K562 (cell line): ENCODE results near the gene SENP1. TPM values are rescaled to one million over a fixed set of nuclear protein-coding genes. Genes with fewer than 3 reads are reported as not detected.

Experiments used
- BRD4 ChIP-seq: fragments of 200-600 bp; sonication (generic); IDR thresholded peaks from 2 replicates; pipeline ENCODE4 v1.6.1; 2017; ENCODE audit warnings: inconsistent platforms
- ESRRB ChIP-seq: fragments of 250-450 bp; sonication (Bioruptor Pico); IDR thresholded peaks from 2 replicates; pipeline ENCODE4 v1.5.0; 2020; ENCODE audit warnings: mild to moderate bottlenecking, moderate library complexity, borderline replicate concordance
- ETS2 ChIP-seq: IDR thresholded peaks from 2 replicates; pipeline ENCODE4 v1.6.1; 2016; ENCODE audit warnings: borderline replicate concordance, missing genetic modification characterization, mild to moderate bottlenecking, moderate library complexity, missing compliant biosample characterization; ENCODE audit not compliant: poor library complexity, severe bottlenecking
- FOSL1 ChIP-seq: fragments of 200-800 bp; sonication (Bioruptor generic); conservative IDR thresholded peaks from 2 replicates; pipeline ENCODE4 v1.6.1; 2016; ENCODE audit warnings: missing genetic modification characterization, missing compliant biosample characterization
- KAT2B ChIP-seq: IDR thresholded peaks from one replicate; pipeline ENCODE4 v1.6.1; 2012; ENCODE audit warnings: low read depth, mild to moderate bottlenecking, control low read depth, inconsistent platforms, low read length, moderate library complexity
- PTRF ChIP-seq: fragments of 450-650 bp; IDR thresholded peaks from 2 replicates; pipeline ENCODE4 v1.6.1; 2016; ENCODE audit warnings: mild to moderate bottlenecking, missing genetic modification characterization, missing compliant biosample characterization
- SNIP1 ChIP-seq: fragments of 450-650 bp; IDR thresholded peaks from 2 replicates; pipeline ENCODE4 v1.7.1; 2017; ENCODE audit warnings: low read depth, mild to moderate bottlenecking
- TCFL5 ChIP-seq: fragments of 250-450 bp; sonication (Bioruptor Pico); conservative IDR thresholded peaks from 2 replicates; pipeline ENCODE4 v1.6.1; 2021; ENCODE audit warnings: mild to moderate bottlenecking, moderate library complexity, matching md5 sums
- ZFPM2 ChIP-seq: fragments of 250-450 bp; sonication (Bioruptor Pico); IDR thresholded peaks from 2 replicates; pipeline ENCODE4 v1.5.1; 2022; ENCODE audit warnings: mild to moderate bottlenecking
- ZNF197 ChIP-seq: fragments of 200-800 bp; sonication (Bioruptor generic); IDR thresholded peaks from 2 replicates; pipeline ENCODE4 v1.6.1; 2016; ENCODE audit warnings: low read depth, missing genetic modification characterization, missing compliant biosample characterization
- polyA plus RNA-seq, 8 experiments: library from polyadenylated mRNA; depleted of rRNA in 4 of 8; stranded (reverse) in 5 of 8; unstranded in 3 of 8; fragments of >200 nt; fragmentation: Nextera tagmentation in 2 of 8; fragmentation: Illumina TruSeq in 1 of 8; extraction: Ambion mirVana in 2 of 8; extraction: Trizol in 1 of 8; gene quantifications; 2 replicates each; pipeline versions ENCODE4 v1.2.1 to v1.2.3, GENCODE V29; 2011 to 2014; ENCODE audit warnings: inconsistent platforms in 1 of 8, missing spikeins in 1 of 8
- total RNA-seq, 7 experiments: library from RNA; depleted of rRNA in 6 of 7; stranded (reverse); fragments of >200 nt in 6 of 7; fragmentation: Illumina TruSeq in 2 of 7; extraction: Trizol in 2 of 7; gene quantifications; 2 replicates each; pipeline versions ENCODE4 v1.2.1 to v1.2.3, GENCODE V29; 2011 to 2021; ENCODE audit warnings: low replicate concordance in 1 of 7
- TF ChIP-seq, protein P1 (sequence below): IDR thresholded peaks from 2 replicates; pipeline ENCODE4 v1.6.1; 2011; ENCODE audit not compliant: insufficient read length; ENCODE audit errors: extremely low read depth
- TF ChIP-seq, protein P2 (sequence below): fragments of 450-650 bp; formaldehyde crosslinking; IDR thresholded peaks from 2 replicates; pipeline ENCODE4 v1.4.0; 2020; ENCODE audit warnings: mild to moderate bottlenecking, moderate library complexity
- TF ChIP-seq, protein P3 (sequence below): fragments of 150-350 bp; IDR thresholded peaks from 2 replicates; pipeline ENCODE4 v1.6.1; 2014; ENCODE audit warnings: low read depth, mild to moderate bottlenecking, low read length, borderline replicate concordance
- TF ChIP-seq, protein P4 (sequence below): fragments of 250-450 bp; sonication (Bioruptor Pico); IDR thresholded peaks from 2 replicates; pipeline ENCODE4 v1.8.0; 2021; ENCODE audit warnings: moderate library complexity, mild to moderate bottlenecking, inconsistent platforms
- TF ChIP-seq, protein P5 (sequence below): fragments of 150-350 bp; conservative IDR thresholded peaks from 2 replicates; pipeline ENCODE4 v1.6.1; 2014; ENCODE audit warnings: low read length
- TF ChIP-seq, protein P6 (sequence below): sonication (generic); formaldehyde crosslinking; IDR thresholded peaks from 2 replicates; pipeline ENCODE4 v1.8.0; 2022; ENCODE audit warnings: mild to moderate bottlenecking, low read depth, missing genetic modification reagents

SENP1 gene
- total and polyA plus RNA-seq, 9 of the 15 experiments (the other 6 are each of a cell fraction or from before 2014, with no cell fraction given), result 15.5 to 59.0 (median 36.3) TPM

DNA sequence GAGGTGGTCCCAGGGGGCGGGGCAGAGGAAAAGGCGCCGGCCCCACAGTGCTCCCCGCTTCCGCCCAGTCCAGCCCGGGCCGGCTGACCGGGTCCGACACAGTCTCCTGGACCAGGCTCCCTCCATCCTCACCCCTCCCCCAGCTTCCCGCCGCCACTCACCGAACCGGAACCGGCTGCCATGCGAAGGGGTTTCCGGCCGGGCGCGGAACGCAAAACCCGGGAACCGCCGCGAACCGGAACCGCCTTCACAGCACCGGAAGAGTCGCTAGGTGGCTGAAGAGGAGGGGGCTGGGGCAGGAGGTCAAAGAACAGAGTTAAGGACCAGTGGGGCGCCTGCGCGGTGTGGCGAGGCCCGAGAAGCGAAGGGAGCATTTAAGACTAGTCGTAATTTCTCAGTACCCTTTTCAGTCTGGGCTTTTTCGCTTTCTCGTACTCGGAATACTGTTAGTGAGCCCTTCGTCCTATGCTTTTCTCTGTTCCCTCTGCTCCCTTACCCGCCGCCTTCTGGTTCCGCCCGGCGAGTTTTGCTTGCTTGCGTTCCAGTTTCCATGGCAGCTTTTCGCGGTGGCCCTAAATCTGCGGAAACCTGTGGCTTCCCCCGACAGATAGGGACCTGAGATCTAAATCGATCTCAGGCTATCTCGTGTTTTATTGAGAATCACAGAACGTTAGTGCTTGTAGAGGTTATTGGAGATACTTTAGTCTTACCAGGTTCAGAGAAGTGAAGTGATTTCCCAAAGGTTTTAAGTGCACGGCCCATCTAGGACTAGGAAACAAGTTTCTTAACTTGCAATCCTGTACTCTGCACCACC is at the start of gene SENP1 (continued):
- TF ChIP-seq BRD4, result peak; percentile 71; the same call in 1 of the 2 replicates
- no peak for TF ChIP-seq ZNF197
- no peak for TF ChIP-seq SNIP1
- TF ChIP-seq, protein P1, sequence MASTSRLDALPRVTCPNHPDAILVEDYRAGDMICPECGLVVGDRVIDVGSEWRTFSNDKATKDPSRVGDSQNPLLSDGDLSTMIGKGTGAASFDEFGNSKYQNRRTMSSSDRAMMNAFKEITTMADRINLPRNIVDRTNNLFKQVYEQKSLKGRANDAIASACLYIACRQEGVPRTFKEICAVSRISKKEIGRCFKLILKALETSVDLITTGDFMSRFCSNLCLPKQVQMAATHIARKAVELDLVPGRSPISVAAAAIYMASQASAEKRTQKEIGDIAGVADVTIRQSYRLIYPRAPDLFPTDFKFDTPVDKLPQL, result peak; percentile 35
- TF ChIP-seq ZFPM2, result no peak
- TF ChIP-seq, protein P2, sequence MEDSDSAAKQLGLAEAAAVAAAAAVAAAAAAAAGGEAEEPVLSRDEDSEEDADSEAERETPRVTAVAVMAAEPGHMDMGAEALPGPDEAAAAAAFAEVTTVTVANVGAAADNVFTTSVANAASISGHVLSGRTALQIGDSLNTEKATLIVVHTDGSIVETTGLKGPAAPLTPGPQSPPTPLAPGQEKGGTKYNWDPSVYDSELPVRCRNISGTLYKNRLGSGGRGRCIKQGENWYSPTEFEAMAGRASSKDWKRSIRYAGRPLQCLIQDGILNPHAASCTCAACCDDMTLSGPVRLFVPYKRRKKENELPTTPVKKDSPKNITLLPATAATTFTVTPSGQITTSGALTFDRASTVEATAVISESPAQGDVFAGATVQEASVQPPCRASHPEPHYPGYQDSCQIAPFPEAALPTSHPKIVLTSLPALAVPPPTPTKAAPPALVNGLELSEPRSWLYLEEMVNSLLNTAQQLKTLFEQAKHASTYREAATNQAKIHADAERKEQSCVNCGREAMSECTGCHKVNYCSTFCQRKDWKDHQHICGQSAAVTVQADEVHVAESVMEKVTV (CRISPR knock-in tag), result no peak
- TF ChIP-seq ESRRB (CRISPR knock-in tag), result no peak
- TF ChIP-seq, protein P3, sequence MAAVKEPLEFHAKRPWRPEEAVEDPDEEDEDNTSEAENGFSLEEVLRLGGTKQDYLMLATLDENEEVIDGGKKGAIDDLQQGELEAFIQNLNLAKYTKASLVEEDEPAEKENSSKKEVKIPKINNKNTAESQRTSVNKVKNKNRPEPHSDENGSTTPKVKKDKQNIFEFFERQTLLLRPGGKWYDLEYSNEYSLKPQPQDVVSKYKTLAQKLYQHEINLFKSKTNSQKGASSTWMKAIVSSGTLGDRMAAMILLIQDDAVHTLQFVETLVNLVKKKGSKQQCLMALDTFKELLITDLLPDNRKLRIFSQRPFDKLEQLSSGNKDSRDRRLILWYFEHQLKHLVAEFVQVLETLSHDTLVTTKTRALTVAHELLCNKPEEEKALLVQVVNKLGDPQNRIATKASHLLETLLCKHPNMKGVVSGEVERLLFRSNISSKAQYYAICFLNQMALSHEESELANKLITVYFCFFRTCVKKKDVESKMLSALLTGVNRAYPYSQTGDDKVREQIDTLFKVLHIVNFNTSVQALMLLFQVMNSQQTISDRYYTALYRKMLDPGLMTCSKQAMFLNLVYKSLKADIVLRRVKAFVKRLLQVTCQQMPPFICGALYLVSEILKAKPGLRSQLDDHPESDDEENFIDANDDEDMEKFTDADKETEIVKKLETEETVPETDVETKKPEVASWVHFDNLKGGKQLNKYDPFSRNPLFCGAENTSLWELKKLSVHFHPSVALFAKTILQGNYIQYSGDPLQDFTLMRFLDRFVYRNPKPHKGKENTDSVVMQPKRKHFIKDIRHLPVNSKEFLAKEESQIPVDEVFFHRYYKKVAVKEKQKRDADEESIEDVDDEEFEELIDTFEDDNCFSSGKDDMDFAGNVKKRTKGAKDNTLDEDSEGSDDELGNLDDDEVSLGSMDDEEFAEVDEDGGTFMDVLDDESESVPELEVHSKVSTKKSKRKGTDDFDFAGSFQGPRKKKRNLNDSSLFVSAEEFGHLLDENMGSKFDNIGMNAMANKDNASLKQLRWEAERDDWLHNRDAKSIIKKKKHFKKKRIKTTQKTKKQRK, result no peak
- TF ChIP-seq FOSL1, result peak; percentile 29; the same call in 1 of the 2 replicates
- TF ChIP-seq PTRF (tag), result no peak
- no peak for TF ChIP-seq KAT2B
- no peak for TF ChIP-seq TCFL5 (CRISPR knock-in tag)
- no peak for TF ChIP-seq ETS2 (tag)
- TF ChIP-seq, protein P4, sequence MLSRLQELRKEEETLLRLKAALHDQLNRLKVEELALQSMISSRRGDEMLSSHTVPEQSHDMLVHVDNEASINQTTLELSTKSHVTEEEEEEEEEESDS, result no peak
- TF ChIP-seq, protein P5, sequence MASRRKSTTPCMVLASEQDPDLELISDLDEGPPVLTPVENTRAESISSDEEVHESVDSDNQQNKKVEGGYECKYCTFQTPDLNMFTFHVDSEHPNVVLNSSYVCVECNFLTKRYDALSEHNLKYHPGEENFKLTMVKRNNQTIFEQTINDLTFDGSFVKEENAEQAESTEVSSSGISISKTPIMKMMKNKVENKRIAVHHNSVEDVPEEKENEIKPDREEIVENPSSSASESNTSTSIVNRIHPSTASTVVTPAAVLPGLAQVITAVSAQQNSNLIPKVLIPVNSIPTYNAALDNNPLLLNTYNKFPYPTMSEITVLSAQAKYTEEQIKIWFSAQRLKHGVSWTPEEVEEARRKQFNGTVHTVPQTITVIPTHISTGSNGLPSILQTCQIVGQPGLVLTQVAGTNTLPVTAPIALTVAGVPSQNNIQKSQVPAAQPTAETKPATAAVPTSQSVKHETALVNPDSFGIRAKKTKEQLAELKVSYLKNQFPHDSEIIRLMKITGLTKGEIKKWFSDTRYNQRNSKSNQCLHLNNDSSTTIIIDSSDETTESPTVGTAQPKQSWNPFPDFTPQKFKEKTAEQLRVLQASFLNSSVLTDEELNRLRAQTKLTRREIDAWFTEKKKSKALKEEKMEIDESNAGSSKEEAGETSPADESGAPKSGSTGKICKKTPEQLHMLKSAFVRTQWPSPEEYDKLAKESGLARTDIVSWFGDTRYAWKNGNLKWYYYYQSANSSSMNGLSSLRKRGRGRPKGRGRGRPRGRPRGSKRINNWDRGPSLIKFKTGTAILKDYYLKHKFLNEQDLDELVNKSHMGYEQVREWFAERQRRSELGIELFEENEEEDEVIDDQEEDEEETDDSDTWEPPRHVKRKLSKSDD, result no peak
- TF ChIP-seq, protein P6, sequence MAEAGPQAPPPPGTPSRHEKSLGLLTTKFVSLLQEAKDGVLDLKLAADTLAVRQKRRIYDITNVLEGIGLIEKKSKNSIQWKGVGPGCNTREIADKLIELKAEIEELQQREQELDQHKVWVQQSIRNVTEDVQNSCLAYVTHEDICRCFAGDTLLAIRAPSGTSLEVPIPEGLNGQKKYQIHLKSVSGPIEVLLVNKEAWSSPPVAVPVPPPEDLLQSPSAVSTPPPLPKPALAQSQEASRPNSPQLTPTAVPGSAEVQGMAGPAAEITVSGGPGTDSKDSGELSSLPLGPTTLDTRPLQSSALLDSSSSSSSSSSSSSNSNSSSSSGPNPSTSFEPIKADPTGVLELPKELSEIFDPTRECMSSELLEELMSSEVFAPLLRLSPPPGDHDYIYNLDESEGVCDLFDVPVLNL (CRISPR knock-in tag), result peak; percentile 82
